WI38 (cell line): ENCODE data around the gene FASN.

Source experiments
- H3K4me3 ChIP-seq: 2 replicates; pipeline ENCODE4 v1.5.1; 2011; ENCODE audit warnings: low read depth, mild to moderate bottlenecking, control low read depth, low read length
- CTCF ChIP-seq: IDR thresholded peaks from 2 replicates; pipeline ENCODE4 v1.5.1; 2012; ENCODE audit warnings: low read depth, mild to moderate bottlenecking, control low read depth, low read length

FASN gene

GRCh38 chr17:82083533-82084359, 14.3 kb downstream of the FASN start:
- TF ChIP-seq CTCF = no peak
- H3K4me3 ChIP-seq = no peak overlapping the region

- no peak for TF ChIP-seq CTCF
- no peak overlapping the region for H3K4me3 ChIP-seq
Measured at GRCh38 chr17:82083009-82083408, 15.0 kb downstream of the FASN start.

- H3K4me3 ChIP-seq = no peak overlapping the region
- TF ChIP-seq CTCF = no peak
Measured at GRCh38 chr17:82082456-82082855, 15.6 kb downstream of the FASN start.

- TF ChIP-seq CTCF = no peak
- no peak overlapping the region for H3K4me3 ChIP-seq
Measured at GRCh38 chr17:82081966-82082365, 16.1 kb downstream of the FASN start.

GRCh38 chr17:82081546-82081945, 16.5 kb downstream of the FASN start:
- no peak for TF ChIP-seq CTCF

GRCh38 chr17:82080789-82081464, 17.1 kb downstream of the FASN start:
- H3K4me3 ChIP-seq = no peak overlapping the region

More at GRCh38 chr17:82081546-82081945, 16.5 kb downstream of the FASN start:
- no peak overlapping the region for H3K4me3 ChIP-seq

More at GRCh38 chr17:82080789-82081464, 17.1 kb downstream of the FASN start:
- no peak for TF ChIP-seq CTCF
